Gastroesophageal sphincter (tissue), 4 donors: ENCODE data around the gene STXBP4. TPM values are rescaled to one million over a fixed set of nuclear protein-coding genes. Genes with fewer than 3 reads are reported as not detected.

ENCODE experiments used
- ATAC-seq: fragments of 150-250 bp; one replicate; pipeline ENCODE4 v1.9.1; 2016; ENCODE audit warnings: mild to moderate bottlenecking, moderate library complexity
- H3K27ac ChIP-seq, 4 donors: fragments of 200-600 bp; sonication (generic) in 3 of 4; 1 replicate in 3 of 4; 2 replicates in 1 of 4; pipeline ENCODE4 v1.5.1; 2016 to 2019
- H3K27me3 ChIP-seq: fragments of 200-600 bp; sonication (generic); one replicate; pipeline ENCODE4 v1.5.1; 2019
- H3K36me3 ChIP-seq, 2 donors: fragments of 200-600 bp; sonication (generic); one replicate each; pipeline ENCODE4 v1.5.1; 2019; ENCODE audit warnings: control low read depth in 1 of 2
- H3K4me1 ChIP-seq, 3 donors: fragments of 200-600 bp; sonication (generic); 1 replicate in 2 of 3; 2 replicates in 1 of 3; pipeline ENCODE4 v1.5.1; 2016 to 2019; ENCODE audit warnings: control low read depth in 2 of 3
- H3K4me3 ChIP-seq, 2 donors: fragments of 200-600 bp; sonication (generic); one replicate each; pipeline ENCODE4 v1.5.1; 2019; ENCODE audit warnings: mild to moderate bottlenecking in 1 of 2, moderate library complexity in 1 of 2
- H3K9me3 ChIP-seq, 3 donors: fragments of 200-600 bp; sonication (generic); one replicate each; pipeline ENCODE4 v1.5.1; 2017 to 2019; ENCODE audit warnings: control low read depth in 2 of 3
- CTCF ChIP-seq, 4 experiments: fragments of 200-600 bp in 2 of 4; fragments of 450-650 bp in 2 of 4; sonication (generic) in 1 of 4; IDR thresholded peaks; one replicate each; pipeline ENCODE4 v1.5.1; 2017 to 2019; ENCODE audit warnings: antibody characterized with exemption in 4 of 4, mild to moderate bottlenecking in 2 of 4, moderate library complexity in 2 of 4
- EP300 ChIP-seq: sonication (generic); formaldehyde crosslinking; IDR thresholded peaks from one replicate; pipeline ENCODE4 v1.6.1; 2017; ENCODE audit warnings: antibody characterized with exemption, mild to moderate bottlenecking
- POLR2A ChIP-seq, 2 donors: fragments of 450-650 bp; IDR thresholded peaks; one replicate each; pipeline ENCODE4 v1.6.1; 2017; ENCODE audit warnings: antibody characterized with exemption in 2 of 2, mild to moderate bottlenecking in 2 of 2, moderate library complexity in 1 of 2
- POLR2AphosphoS5 ChIP-seq: sonication (generic); formaldehyde crosslinking; IDR thresholded peaks from one replicate; pipeline ENCODE4 v1.6.1; 2017; ENCODE audit warnings: antibody characterized with exemption
- WGBS, 2 donors: methylation state at CpG; one replicate each; pipeline ENCODE4 v1.1.5; 2018; ENCODE audit warnings: low coverage in 1 of 2; 5-methylcytosine and 5-hydroxymethylcytosine counted together
- total RNA-seq, 4 donors: library from RNA; depleted of rRNA; stranded (reverse); fragments of >200 nt; gene quantifications; one replicate each; pipeline ENCODE4 v1.1.0, GENCODE V29; 2016

The STXBP4 gene
- total RNA-seq, 4 donors from 2014 or later = 12.2 to 29.7 (median 16.2) TPM

GRCh38 chr17:54937426-54937825 lies 31.1 kb upstream of the STXBP4 start:
- Histone ChIP-seq H3K9me3 (no peaks in the 10 kb centered on the region), H3K36me3 (peaks cover 0 to 68% of the 10 kb centered on the region in 2 donors), H3K4me1 (no peaks in the 10 kb centered on the region), H3K27me3 (no peaks in the 10 kb centered on the region), H3K4me3 (no peak overlapping the region), H3K27ac (no peak overlapping the region)
- TF ChIP-seq CTCF (IDR thresholded peaks at IDR 0.05) (no peak), POLR2A (IDR thresholded peaks at IDR 0.05) (no peak), EP300 (no peak), POLR2AphosphoS5 (no peak)
- no peak for ATAC-seq
- 90% methylated on average over 1 of the region's 1 CpG; no CpG with 5 or more reads in 1 of the 2 donors for WGBS, 2 donors

DNA sequence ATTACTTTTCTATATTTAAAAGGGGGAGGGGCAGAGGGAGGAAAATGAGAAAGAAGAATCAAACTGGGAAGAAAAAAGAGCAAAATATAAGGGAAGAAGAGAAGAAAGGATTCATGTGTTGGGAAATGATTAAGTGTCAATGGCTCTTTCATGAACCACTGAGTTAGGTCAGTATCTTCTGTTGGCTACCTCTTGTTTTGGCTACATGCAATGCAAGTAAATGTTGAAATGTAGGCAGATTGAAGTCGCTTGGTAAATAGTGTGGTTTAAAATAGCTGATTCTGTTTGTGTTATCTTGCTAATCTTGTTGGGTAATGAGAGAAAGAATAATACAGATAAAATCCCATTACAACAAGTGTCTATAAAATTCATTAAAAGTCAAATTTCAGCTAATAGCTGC lies 27.3 kb upstream of the STXBP4 start:
- no peak overlapping the region for H3K27ac ChIP-seq
- H3K9me3 ChIP-seq = no peaks in the 10 kb centered on the region
- 89 to 91% methylated on average over 1 of the region's 1 CpG for WGBS, 2 donors
- H3K4me3 ChIP-seq = no peak overlapping the region
- H3K4me1 ChIP-seq = no peaks in the 10 kb centered on the region
- no peak for TF ChIP-seq POLR2A (IDR thresholded peaks at IDR 0.05)
- TF ChIP-seq CTCF (IDR thresholded peaks at IDR 0.05) = no peak
- no peak for TF ChIP-seq EP300
- no peak for TF ChIP-seq POLR2AphosphoS5
- H3K36me3 ChIP-seq = peaks cover 0 to 33% of the 10 kb centered on the region in 2 donors
- no peak for ATAC-seq
- H3K27me3 ChIP-seq = no peaks in the 10 kb centered on the region

- WGBS, 2 donors = 65 to 100% methylated on average over 1 of the region's 1 CpG
- H3K4me1 ChIP-seq = no peaks in the 10 kb centered on the region
- no peak overlapping the region for H3K4me3 ChIP-seq
- no peaks in the 10 kb centered on the region for H3K9me3 ChIP-seq
- no peak for ATAC-seq
- no peaks in the 10 kb centered on the region for H3K27me3 ChIP-seq
- H3K36me3 ChIP-seq = peaks cover 0 to 19% of the 10 kb centered on the region in 2 donors
- TF ChIP-seq CTCF (IDR thresholded peaks at IDR 0.05) (no peak), POLR2AphosphoS5 (no peak), EP300 (no peak), POLR2A (IDR thresholded peaks at IDR 0.05) (no peak)
- H3K27ac ChIP-seq = no peak overlapping the region
These were observed 23.8 kb upstream of the STXBP4 start for GRCh38 chr17:54944796-54945195.

DNA sequence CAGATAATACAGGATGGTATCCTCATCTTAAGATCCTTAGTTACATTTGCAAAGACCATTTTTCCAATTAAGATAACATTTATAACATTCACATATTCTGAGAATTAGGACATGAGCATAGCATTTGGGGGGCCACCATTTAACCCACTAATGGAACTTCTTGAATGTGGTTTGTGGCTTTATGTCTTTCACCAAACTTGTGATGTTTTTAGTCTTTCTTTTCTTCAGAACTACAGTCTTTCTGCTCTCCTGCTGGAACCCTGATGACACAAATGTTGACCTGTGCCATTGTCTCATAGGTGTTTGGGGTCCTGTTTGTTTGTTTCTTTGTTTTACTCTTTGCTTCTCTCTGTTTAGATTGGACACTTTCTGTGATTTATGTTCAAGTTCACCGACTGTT lies 23.3 kb upstream of the STXBP4 start:
- H3K36me3 ChIP-seq = peaks cover 0 to 16% of the 10 kb centered on the region in 2 donors
- H3K4me1 ChIP-seq = no peaks in the 10 kb centered on the region
- H3K4me3 ChIP-seq = no peak overlapping the region
- no peaks in the 10 kb centered on the region for H3K9me3 ChIP-seq
- TF ChIP-seq CTCF (IDR thresholded peaks at IDR 0.05) (no peak), POLR2A (IDR thresholded peaks at IDR 0.05) (no peak), EP300 (no peak), POLR2AphosphoS5 (no peak)
- H3K27ac ChIP-seq = no peak overlapping the region
- 47% methylated on average over 1 of the region's 1 CpG; no CpG with 5 or more reads in 1 of the 2 donors for WGBS, 2 donors
- H3K27me3 ChIP-seq = no peaks in the 10 kb centered on the region
- no peak for ATAC-seq

GRCh38 chr17:54945671-54946070 lies 22.9 kb upstream of the STXBP4 start:
- H3K4me3 ChIP-seq = no peak overlapping the region
- ATAC-seq = no peak
- WGBS, 2 donors = 75 to 100% methylated on average over 1 of the region's 1 CpG
- no peaks in the 10 kb centered on the region for H3K4me1 ChIP-seq
- no peaks in the 10 kb centered on the region for H3K27me3 ChIP-seq
- no peak overlapping the region for H3K27ac ChIP-seq
- peaks cover 0 to 20% of the 10 kb centered on the region in 2 donors for H3K36me3 ChIP-seq
- TF ChIP-seq CTCF (IDR thresholded peaks at IDR 0.05) (no peak), EP300 (no peak), POLR2AphosphoS5 (no peak), POLR2A (IDR thresholded peaks at IDR 0.05) (no peak)
- no peaks in the 10 kb centered on the region for H3K9me3 ChIP-seq
